OCI-LY3 (cell line): ENCODE results near the gene GINS1.

Source experiments
- CTCF ChIP-seq: fragments of 200-600, 300-600 bp; sonication (generic); IDR thresholded peaks from 2 replicates; pipeline ENCODE4 v1.5.1; 2014; ENCODE audit warnings: antibody characterized with exemption, low read length, low read depth
- EZH2phosphoT487 ChIP-seq: fragments of 200-600 bp; shearing (Covaris generic); IDR thresholded peaks from 2 replicates; pipeline ENCODE4 v1.6.1; 2018; ENCODE audit warnings: antibody characterized with exemption, mixed run types, low read depth

GRCh38 chr20:25464501-25465242 is 57.2 kb downstream of the GINS1 start:
- TF ChIP-seq CTCF (no peak), EZH2phosphoT487 (no peak)
